Stimulated activated CD4-positive, alpha-beta T cell treated with anti-CD3 and anti-CD28 coated beads, TNF-alpha, amount 100 ng/mL, for 1 hour (primary cell): ENCODE measurements around the gene MB21D2.

ENCODE experiments used
- DNase-seq, 3 donors: peaks; one replicate each; pipeline ENCODE4 v3.0.0-alpha.2; 2020; ENCODE audit warnings: low read depth in 3 of 3, low spot score in 1 of 3

The MB21D2 gene

GRCh38 chr3:192892981-192893700 lies 24.5 kb downstream of the MB21D2 start:
- no peak for DNase-seq

GRCh38 chr3:192890347-192891335 lies 27.0 kb downstream of the MB21D2 start:
- DNase-seq: no peak

- DNase-seq: no peak
Observed at GRCh38 chr3:192889679-192890078, 28.0 kb downstream of the MB21D2 start.

GRCh38 chr3:192888190-192888589 lies 29.5 kb downstream of the MB21D2 start:
- no peak for DNase-seq

- DNase-seq: no peak
Observed at GRCh38 chr3:192887701-192888100, 30.0 kb downstream of the MB21D2 start.

- no peak for DNase-seq
Observed at GRCh38 chr3:192887047-192887446, 30.6 kb downstream of the MB21D2 start.

- no peak for DNase-seq
Observed at GRCh38 chr3:192884777-192885773, 32.6 kb downstream of the MB21D2 start.

- DNase-seq: no peak
Observed at GRCh38 chr3:192883512-192883911, 34.1 kb downstream of the MB21D2 start.

GRCh38 chr3:192881159-192881786 lies 36.4 kb downstream of the MB21D2 start:
- no peak for DNase-seq

- DNase-seq: no peak
Observed at GRCh38 chr3:192880313-192880712, 37.3 kb downstream of the MB21D2 start.

- DNase-seq: no peak
Observed at GRCh38 chr3:192879346-192880031, 38.2 kb downstream of the MB21D2 start.

- no peak for DNase-seq
Observed at GRCh38 chr3:192875971-192876565, 41.6 kb downstream of the MB21D2 start.

- no peak for DNase-seq
Observed at GRCh38 chr3:192870822-192871221, 46.8 kb downstream of the MB21D2 start.

- DNase-seq: no peak
Observed at GRCh38 chr3:192869131-192870031, 48.3 kb downstream of the MB21D2 start.

GRCh38 chr3:192867645-192868044 lies 50.0 kb downstream of the MB21D2 start:
- no peak for DNase-seq

GRCh38 chr3:192866804-192867203 lies 50.9 kb downstream of the MB21D2 start:
- no peak for DNase-seq

GRCh38 chr3:192864941-192865340 lies 52.7 kb downstream of the MB21D2 start:
- no peak for DNase-seq

GRCh38 chr3:192863091-192863420 lies 54.6 kb downstream of the MB21D2 start:
- DNase-seq: no peak
